A673 (cell line): ENCODE measurements around the gene NOTCH3. TPM values are rescaled to one million over a fixed set of nuclear protein-coding genes. Genes with fewer than 3 reads are reported as not detected.

Experiments used
- BruUV-seq: library from RNA; stranded (reverse); fragments of 400-500 nt; replicated peaks from 2 replicates; lab custom pipeline; 2021; lab: Mats Ljungman, UMichigan
- CTCF ChIA-PET: fragments of 300-600 bp; sonication (Branson Sonifier 250); formaldehyde crosslinking; loops from one replicate; lab custom pipeline; 2022; ENCODE audit warnings: antibody characterized with exemption; lab: Charles Lee
- POLR2A ChIA-PET: fragments of 300-600 bp; sonication (Branson Sonifier 250); formaldehyde crosslinking; loops from one replicate; lab custom pipeline; 2022; ENCODE audit warnings: antibody characterized with exemption; ENCODE audit not compliant: low non-redundant PET; lab: Charles Lee
- DNase-seq: peaks from one replicate; pipeline ENCODE4 v3.0.0-alpha.2; 2015; ENCODE audit warnings: low spot score
- H3K27ac ChIP-seq: fragments of 200-600 bp; sonication (generic); 2 replicates; pipeline ENCODE4 v1.5.1; 2016; ENCODE audit warnings: mixed run types, low read depth, mild to moderate bottlenecking, mixed read lengths, antibody characterized with exemption, low read length; ENCODE audit not compliant: poor library complexity, severe bottlenecking
- H3K27me3 ChIP-seq: fragments of 200-600 bp; sonication (generic); replicated peaks from 2 replicates; pipeline ENCODE4 v1.6.1; 2017; ENCODE audit warnings: mixed run types, low read depth, mild to moderate bottlenecking, mixed read lengths, antibody characterized with exemption, low read length; ENCODE audit not compliant: insufficient read depth, poor library complexity
- H3K36me3 ChIP-seq: fragments of 200-600 bp; sonication (generic); 2 replicates; pipeline ENCODE4 v1.6.1; 2016; ENCODE audit warnings: mixed run types, mild to moderate bottlenecking, mixed read lengths, antibody characterized with exemption, low read length; ENCODE audit not compliant: insufficient read depth, poor library complexity, severe bottlenecking
- H3K4me1 ChIP-seq: fragments of 200-600 bp; sonication (generic); 2 replicates; pipeline ENCODE4 v1.6.1; 2017; ENCODE audit warnings: mixed run types, mild to moderate bottlenecking, mixed read lengths, antibody characterized with exemption, low read length; ENCODE audit not compliant: insufficient read depth, poor library complexity, severe bottlenecking
- H3K4me3 ChIP-seq: fragments of 200-600 bp; sonication (generic); 2 replicates; pipeline ENCODE4 v1.5.1; 2016; ENCODE audit warnings: low read depth, mixed run types, mild to moderate bottlenecking, mixed read lengths, low read length; ENCODE audit not compliant: poor library complexity, severe bottlenecking
- H3K9me3 ChIP-seq: fragments of 200-600 bp; sonication (generic); 2 replicates; pipeline ENCODE4 v1.6.1; 2016; ENCODE audit warnings: mixed run types, low read depth, mild to moderate bottlenecking, mixed read lengths, antibody characterized with exemption, low read length; ENCODE audit not compliant: poor library complexity, severe bottlenecking
- CTCF ChIP-seq: fragments of 300-800, 200-600 bp; sonication (generic); conservative IDR thresholded peaks from 2 replicates; pipeline ENCODE4 v1.5.1; 2017; ENCODE audit warnings: low read depth, mild to moderate bottlenecking, antibody characterized with exemption, low read length, moderate library complexity, mixed read lengths
- EZH2 ChIP-seq: fragments of 200-600 bp; sonication (generic); IDR thresholded peaks from 2 replicates; pipeline ENCODE4 v1.6.1; 2017; ENCODE audit warnings: borderline replicate concordance, low read depth, mild to moderate bottlenecking, mixed read lengths, antibody characterized with exemption, low read length; ENCODE audit not compliant: poor library complexity, severe bottlenecking
- intact Hi-C: fragments of 100-400 bp; cut with micrococcal nuclease; formaldehyde crosslinking; loops from one replicate; pipeline ENCODE4 v1.10.0; 2022; ENCODE audit not compliant: unreplicated experiment
- total RNA-seq: library from RNA; stranded (reverse); gene quantifications from 2 replicates; pipeline ENCODE4 v1.2.3, GENCODE V29; 2021

NOTCH3 gene
- total RNA-seq, 1 experiment from 2014 or later = 19.7 TPM

DNA sequence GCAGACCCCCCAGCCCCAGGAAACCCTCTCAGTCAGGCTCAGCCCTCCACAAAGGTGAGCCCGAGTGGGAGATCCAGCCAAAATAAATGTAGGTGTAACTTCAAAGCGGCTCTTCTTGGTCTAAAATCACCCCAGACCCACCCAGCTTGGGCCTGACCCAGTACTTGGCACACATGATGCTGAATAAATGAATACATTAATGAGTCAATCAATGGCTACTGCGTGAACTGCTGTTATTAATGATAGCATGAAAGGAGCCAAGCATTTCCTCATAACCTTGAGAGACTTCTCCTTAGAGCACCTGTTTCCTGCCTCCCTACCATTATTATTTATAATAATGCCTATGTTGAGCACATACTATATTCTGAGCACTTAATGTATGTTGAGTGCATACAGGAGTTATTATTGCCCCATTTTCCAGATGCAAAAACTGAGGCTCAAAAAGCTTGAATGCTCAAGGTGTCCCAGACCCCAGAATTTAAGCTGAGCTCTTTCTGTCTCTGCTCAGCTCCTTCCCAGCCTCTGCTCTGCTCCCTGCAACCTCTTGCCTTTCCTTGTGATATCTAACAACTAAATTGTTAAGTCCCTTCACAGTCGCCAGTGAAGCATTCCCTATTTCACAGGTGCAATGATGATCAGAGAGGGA, 4.3 kb downstream of the NOTCH3 start:
- H3K9me3 ChIP-seq = no peaks in the 10 kb centered on the region
- H3K27ac ChIP-seq = no peak overlapping the region
- intact Hi-C loops = no loop called here
- ChIA-PET POLR2A (no interaction called here), CTCF (no interaction called here)
- peak overlapping the region; percentile 46 for H3K4me3 ChIP-seq
- H3K27me3 ChIP-seq = no peaks in the 10 kb centered on the region
- no peak for DNase-seq
- TF ChIP-seq EZH2 (no peak), CTCF (no peak)
- BruUV-seq = TSS peak; percentile 33
- H3K4me1 ChIP-seq = peaks cover 11% of the 10 kb centered on the region
- peaks cover 4% of the 10 kb centered on the region for H3K36me3 ChIP-seq

- ChIA-PET CTCF (interaction anchor here (0.5 to 0.7 kb wide), 4 partner anchors 29 to 716 kb away, joined by 3 to 6 read pairs (median 4); no protein-coding TSS in a partner anchor), POLR2A (no interaction called here)
- TF ChIP-seq CTCF (peak; percentile 36), EZH2 (no peak)
- H3K27ac ChIP-seq = no peak overlapping the region
- no TSS peak for BruUV-seq
- no peaks in the 10 kb centered on the region for H3K27me3 ChIP-seq
- no peaks in the 10 kb centered on the region for H3K9me3 ChIP-seq
- peak; percentile 66 for DNase-seq
- intact Hi-C loops = no loop called here
- peak overlapping the region; percentile 46 for H3K4me3 ChIP-seq
- peaks cover 4% of the 10 kb centered on the region for H3K36me3 ChIP-seq
- H3K4me1 ChIP-seq = peaks cover 11% of the 10 kb centered on the region
Observed at GRCh38 chr19:15195371-15196334, 5.1 kb downstream of the NOTCH3 start.

GRCh38 chr19:15194938-15195337, 5.9 kb downstream of the NOTCH3 start:
- POLR2A ChIA-PET = no interaction called here
- Histone ChIP-seq H3K27ac (no peak overlapping the region), H3K27me3 (no peaks in the 10 kb centered on the region), H3K4me1 (peaks cover 11% of the 10 kb centered on the region), H3K9me3 (no peaks in the 10 kb centered on the region), H3K4me3 (peak overlapping the region; percentile 46), H3K36me3 (peaks cover 4% of the 10 kb centered on the region)
- DNase-seq = no peak
- no peak for TF ChIP-seq CTCF
- TF ChIP-seq EZH2 = no peak
- CTCF ChIA-PET = interaction anchor here (0.5 to 0.6 kb wide), 3 partner anchors 30 to 1053 kb away, joined by 4 to 6 read pairs (median 4); no protein-coding TSS in a partner anchor
- BruUV-seq = no TSS peak
- intact Hi-C loops = no loop called here
